ENCODE results near the gene DSCAML1. TPM values are rescaled to one million over a fixed set of nuclear protein-coding genes. Genes with fewer than 3 reads are reported as not detected.

The DSCAML1 gene
- total RNA-seq, 1 experiment from 2014 or later: not detected

DNA sequence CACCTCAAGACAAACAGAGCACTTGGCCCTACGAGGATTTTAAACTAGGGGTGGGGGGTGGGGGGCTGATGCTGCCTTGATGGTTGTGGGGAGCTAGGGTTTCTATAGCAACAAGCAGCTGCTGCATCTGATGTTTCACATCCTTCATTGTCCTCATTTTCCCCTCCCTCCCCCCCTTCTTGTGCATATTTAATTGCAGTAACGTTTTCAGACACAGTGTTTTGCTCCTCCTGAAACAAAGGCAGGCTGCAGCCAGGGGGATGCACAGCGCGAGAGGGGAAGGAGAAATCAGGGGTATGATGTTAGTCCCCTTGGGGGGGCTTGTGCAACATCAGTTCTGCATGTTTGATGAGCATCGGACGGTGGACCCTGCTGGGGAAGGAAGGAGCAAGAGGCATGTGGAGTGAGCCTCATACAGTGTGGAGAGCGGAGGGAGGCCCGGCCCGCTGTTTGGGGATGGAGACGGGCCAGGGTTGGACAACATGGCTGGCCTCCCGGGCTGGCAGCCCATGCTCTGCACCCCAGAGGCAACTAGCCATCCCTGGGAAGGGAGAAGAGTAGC is 261.1 kb downstream of the DSCAML1 start:
- intact Hi-C loops (cut with micrococcal nuclease): no loop called here
- DNase-seq (ENCODE audit: low read depth, low spot score): no peak
- H3K4me1 ChIP-seq (ENCODE audit: control insufficient read depth in 1 of 2, insufficient read depth in 2 of 2, low read length in 2 of 2): no peaks in the 10 kb centered on the region
- H3K9me3 ChIP-seq (ENCODE audit: control insufficient read depth in 1 of 2, insufficient read depth in 1 of 2, low read depth in 1 of 2, low read length in 2 of 2): no peaks in the 10 kb centered on the region
- peaks cover 46% of the 10 kb centered on the region for H3K27me3 ChIP-seq (ENCODE audit: insufficient read depth, low read length)
- no peaks in the 10 kb centered on the region for H3K9me2 ChIP-seq (ENCODE audit: insufficient read depth)
- POLR2A ChIA-PET: no interaction called here
- CTCF ChIA-PET: no interaction called here
- no peak for ATAC-seq
- no peak overlapping the region for H3K9ac ChIP-seq (ENCODE audit: low read length)
- H2AFZ ChIP-seq (ENCODE audit: low read depth, low read length, poor library complexity, severe bottlenecking): no peak overlapping the region
- H3K27ac ChIP-seq (ENCODE audit: low read depth, low read length): no peak overlapping the region
- no peaks in the 10 kb centered on the region for H4K20me1 ChIP-seq (ENCODE audit: insufficient read depth)
- no peak for TF ChIP-seq RAD21 (IDR thresholded peaks at IDR 0.05; ENCODE audit: low read depth)
- TF ChIP-seq YY1 (IDR thresholded peaks at IDR 0.05; ENCODE audit: extremely low read depth, insufficient replicate concordance, low read depth, low read length): no peak
- TF ChIP-seq POLR2A (IDR thresholded peaks at IDR 0.05; ENCODE audit: borderline replicate concordance, extremely low read depth, insufficient read depth, insufficient read length): no peak
- TF ChIP-seq FOSL1 (IDR thresholded peaks at IDR 0.05; ENCODE audit: low read depth): no peak
- TF ChIP-seq EGR1 (IDR thresholded peaks at IDR 0.05; ENCODE audit: low read depth): no peak
- no peak for TF ChIP-seq JUND (IDR thresholded peaks at IDR 0.05)
- no peak for TF ChIP-seq ZNF274 (IDR thresholded peaks at IDR 0.05; ENCODE audit: low read depth, low read length)
- no peak for TF ChIP-seq POLR2AphosphoS5 (IDR thresholded peaks at IDR 0.05; ENCODE audit: low read depth, low read length)
- TF ChIP-seq TCF7L2 (IDR thresholded peaks at IDR 0.05; ENCODE audit: borderline replicate concordance, extremely low read depth, insufficient read depth, insufficient read length): no peak
- H3K79me2 ChIP-seq (ENCODE audit: insufficient read depth, low read length): no peaks in the 10 kb centered on the region
- RAD21 ChIA-PET (ENCODE audit: low non-redundant PET in 1 of 2, low total read pairs in 2 of 2, uncharacterized antibody in 2 of 2, unreplicated experiment in 2 of 2): no interaction called here
- H3K4me2 ChIP-seq (ENCODE audit: low read length): no peak overlapping the region
- H3K4me3 ChIP-seq (replicated peaks in 1 of 2; ENCODE audit: low read depth in 1 of 2, low read length in 2 of 2): no peak overlapping the region
- no peaks in the 10 kb centered on the region for H3K36me3 ChIP-seq (ENCODE audit: control insufficient read depth in 1 of 2, insufficient read depth in 2 of 2, low read length in 2 of 2)
- BruUV-seq (replicated peaks): no TSS peak

DNA sequence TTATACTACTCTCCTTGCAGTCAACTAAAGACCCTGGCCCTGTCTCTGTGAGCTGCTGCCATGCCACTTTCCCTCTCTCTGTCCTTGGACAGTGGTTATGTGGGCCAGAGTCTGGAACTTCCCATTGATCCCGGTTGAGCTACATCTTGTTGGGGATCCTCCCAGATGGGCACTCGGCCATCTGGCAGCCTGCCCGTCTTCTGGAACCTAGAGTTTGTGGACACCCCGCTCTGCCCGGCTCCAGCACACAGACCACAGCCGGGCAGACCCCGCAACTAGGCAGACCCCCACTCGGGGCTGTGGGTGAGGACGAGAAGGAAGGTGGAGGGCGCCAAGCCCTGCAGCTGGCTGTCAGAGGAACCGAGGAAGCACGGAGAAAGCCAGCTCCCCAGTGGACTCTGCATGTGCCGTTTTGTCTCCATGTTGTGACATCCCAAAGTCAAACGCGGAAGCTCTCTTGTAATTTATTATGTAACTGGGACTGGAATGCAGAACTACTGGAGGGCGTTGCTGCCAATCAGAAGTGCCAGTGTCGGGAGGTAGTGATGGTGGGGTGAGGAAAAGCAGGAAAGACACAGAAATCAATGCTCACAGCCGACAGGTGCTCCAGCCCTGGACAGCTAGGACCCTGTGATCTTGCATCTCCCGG is 261.7 kb downstream of the DSCAML1 start:
- H3K4me2 ChIP-seq (ENCODE audit: low read length): no peak overlapping the region
- peaks cover 46% of the 10 kb centered on the region for H3K27me3 ChIP-seq (ENCODE audit: insufficient read depth, low read length)
- no peaks in the 10 kb centered on the region for H3K9me2 ChIP-seq (ENCODE audit: insufficient read depth)
- ChIA-PET RAD21 (ENCODE audit: low non-redundant PET in 1 of 2, low total read pairs in 2 of 2, uncharacterized antibody in 2 of 2, unreplicated experiment in 2 of 2) (no interaction called here), POLR2A (no interaction called here), CTCF (no interaction called here)
- TF ChIP-seq SP1 (IDR thresholded peaks at IDR 0.05; ENCODE audit: low read depth) (no peak), TCF7L2 (IDR thresholded peaks at IDR 0.05; ENCODE audit: borderline replicate concordance, extremely low read depth, insufficient read depth, insufficient read length) (no peak), CEBPB (IDR thresholded peaks at IDR 0.05; ENCODE audit: low read depth) (no peak), JUND (IDR thresholded peaks at IDR 0.05) (no peak), YY1 (IDR thresholded peaks at IDR 0.05; ENCODE audit: extremely low read depth, insufficient replicate concordance, low read depth, low read length) (no peak), ZNF274 (IDR thresholded peaks at IDR 0.05; ENCODE audit: low read depth, low read length) (no peak), CBX3 (IDR thresholded peaks at IDR 0.05; ENCODE audit: low read depth) (no peak), SRF (IDR thresholded peaks at IDR 0.05; ENCODE audit: low read depth) (no peak), FOSL1 (IDR thresholded peaks at IDR 0.05; ENCODE audit: low read depth) (no peak), ZFX (IDR thresholded peaks at IDR 0.05) (no peak), EZH2 (IDR thresholded peaks at IDR 0.05) (no peak)
- TF ChIP-seq, protein P1, sequence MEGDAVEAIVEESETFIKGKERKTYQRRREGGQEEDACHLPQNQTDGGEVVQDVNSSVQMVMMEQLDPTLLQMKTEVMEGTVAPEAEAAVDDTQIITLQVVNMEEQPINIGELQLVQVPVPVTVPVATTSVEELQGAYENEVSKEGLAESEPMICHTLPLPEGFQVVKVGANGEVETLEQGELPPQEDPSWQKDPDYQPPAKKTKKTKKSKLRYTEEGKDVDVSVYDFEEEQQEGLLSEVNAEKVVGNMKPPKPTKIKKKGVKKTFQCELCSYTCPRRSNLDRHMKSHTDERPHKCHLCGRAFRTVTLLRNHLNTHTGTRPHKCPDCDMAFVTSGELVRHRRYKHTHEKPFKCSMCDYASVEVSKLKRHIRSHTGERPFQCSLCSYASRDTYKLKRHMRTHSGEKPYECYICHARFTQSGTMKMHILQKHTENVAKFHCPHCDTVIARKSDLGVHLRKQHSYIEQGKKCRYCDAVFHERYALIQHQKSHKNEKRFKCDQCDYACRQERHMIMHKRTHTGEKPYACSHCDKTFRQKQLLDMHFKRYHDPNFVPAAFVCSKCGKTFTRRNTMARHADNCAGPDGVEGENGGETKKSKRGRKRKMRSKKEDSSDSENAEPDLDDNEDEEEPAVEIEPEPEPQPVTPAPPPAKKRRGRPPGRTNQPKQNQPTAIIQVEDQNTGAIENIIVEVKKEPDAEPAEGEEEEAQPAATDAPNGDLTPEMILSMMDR (IDR thresholded peaks at IDR 0.05 in 2 of 3, conservative IDR thresholded peaks at IDR 0.05 in 1 of 3; ENCODE audit: borderline replicate concordance in 1 of 3, insufficient read depth in 1 of 3, low read depth in 2 of 3, low read length in 2 of 3): no peak
- TF ChIP-seq, protein P2, sequence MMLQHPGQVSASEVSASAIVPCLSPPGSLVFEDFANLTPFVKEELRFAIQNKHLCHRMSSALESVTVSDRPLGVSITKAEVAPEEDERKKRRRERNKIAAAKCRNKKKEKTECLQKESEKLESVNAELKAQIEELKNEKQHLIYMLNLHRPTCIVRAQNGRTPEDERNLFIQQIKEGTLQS (IDR thresholded peaks at IDR 0.05): no peak
- H2AFZ ChIP-seq (ENCODE audit: low read depth, low read length, poor library complexity, severe bottlenecking): no peak overlapping the region
- no peaks in the 10 kb centered on the region for H3K36me3 ChIP-seq (ENCODE audit: control insufficient read depth in 1 of 2, insufficient read depth in 2 of 2, low read length in 2 of 2)
- no peaks in the 10 kb centered on the region for H3K9me3 ChIP-seq (ENCODE audit: control insufficient read depth in 1 of 2, insufficient read depth in 1 of 2, low read depth in 1 of 2, low read length in 2 of 2)
- ATAC-seq: no peak
- BruUV-seq (replicated peaks): no TSS peak
- H4K20me1 ChIP-seq (ENCODE audit: insufficient read depth): no peaks in the 10 kb centered on the region
- H3K4me1 ChIP-seq (ENCODE audit: control insufficient read depth in 1 of 2, insufficient read depth in 2 of 2, low read length in 2 of 2): no peaks in the 10 kb centered on the region
- no peaks in the 10 kb centered on the region for H3K79me2 ChIP-seq (ENCODE audit: insufficient read depth, low read length)
- no peak overlapping the region for H3K4me3 ChIP-seq (replicated peaks in 1 of 2; ENCODE audit: low read depth in 1 of 2, low read length in 2 of 2)
- no peak for DNase-seq (ENCODE audit: low read depth, low spot score)
- H3K9ac ChIP-seq (ENCODE audit: low read length): no peak overlapping the region
- H3K27ac ChIP-seq (ENCODE audit: low read depth, low read length): no peak overlapping the region
- intact Hi-C loops (cut with micrococcal nuclease): no loop called here

Measured in HCT116 (cell line).